Pancreas (tissue), 10 donors: ENCODE measurements around the gene KLK4. TPM values are rescaled to one million over a fixed set of nuclear protein-coding genes. Genes with fewer than 3 reads are reported as not detected.

Experiments
- ATAC-seq, 4 donors: fragments of 200-7000 bp; cut with Tn5 transposase; one replicate each; pipeline versions ENCODE4 v1.8.0 to v1.9.1; 2020; ENCODE audit warnings: mild to moderate bottlenecking in 4 of 4, moderate library complexity in 4 of 4
- DNase-seq, 6 donors: peaks; one replicate each; pipeline ENCODE4 v3.0.0-alpha.2; 2020
- FAIRE-seq: peaks from 2 replicates; lab custom pipeline; 2012; peaks lifted over from hg19 to GRCh38; lab: Jason Lieb, UNC
- H3K27ac ChIP-seq, 4 donors: fragments of 200-600 bp; sonication (generic); 1 replicate in 3 of 4; 2 replicates in 1 of 4; pipeline versions ENCODE4 v1.5.0 to v1.8.0; 2020
- H3K27me3 ChIP-seq, 4 donors: fragments of 200-600 bp; one replicate each; pipeline ENCODE4 v1.8.0; 2021
- H3K36me3 ChIP-seq, 3 donors: fragments of 200-600 bp; sonication (generic) in 1 of 3; one replicate each; pipeline versions ENCODE4 v1.5.0 to v1.8.0; 2020 to 2021
- H3K4me1 ChIP-seq, 3 donors: fragments of 200-600 bp; one replicate each; pipeline ENCODE4 v1.8.0; 2021
- H3K4me3 ChIP-seq, 4 donors: fragments of 200-600 bp; sonication (generic) in 2 of 4; one replicate each; pipeline versions ENCODE4 v1.5.0 to v1.8.0; 2020 to 2021
- H3K9me3 ChIP-seq, 4 donors: fragments of 200-600 bp; one replicate each; pipeline ENCODE4 v1.8.0; 2021
- CTCF ChIP-seq, 4 donors: fragments of 200-600 bp; sonication (generic) in 3 of 4; IDR thresholded peaks; one replicate each; pipeline versions ENCODE4 v1.5.0 to v1.8.0; 2021; ENCODE audit warnings: antibody characterized with exemption in 4 of 4
- WGBS, 2 donors: extraction: QIAGEN DNeasy Blood & Tissue Kit; methylation state at CpG; one replicate each; pipeline ENCODE4 v1.1.7; 2013; 5-methylcytosine and 5-hydroxymethylcytosine counted together
- intact Hi-C, 3 donors: fragments of 100-400 bp; cut with DNase I; formaldehyde crosslinking; loops; one replicate each; pipeline versions ENCODE4 v1.11.1 to v1.14.2; 2022
- polyA plus RNA-seq, 2 donors: library from polyadenylated mRNA; stranded (reverse); fragments of 200-250 nt; gene quantifications; one replicate each; pipeline ENCODE4 v1.2.3, GENCODE V29; 2013
- total RNA-seq, 6 donors: library from RNA; stranded (reverse); fragmentation: NEBNext Ultra II Directional in 4 of 6; extraction: Animal tissue kit (Norgen Biotek cat#: 25700) in 4 of 6; gene quantifications; one replicate each; pipeline versions ENCODE4 v1.2.1 to v1.2.4, GENCODE V29; 2021 to 2023
- donor health status: healthy with polysubstance abuse.
- donor health status: DM: no; HTN: no; CAD: no; lungs with moderate emphysema.
- donor health status: DM: no; HTN: no; CAD: no.
- donor health status: control.
- donor health status: control.
- donor health status: Bipolar disorder and iron deficiency.
- donor health status: DM: yes; HTN: yes; CAD: no.
- donor health status: DM: no; HTN: no; CAD: no.
- donor health status: DM: no; HTN: no; CAD: no.
- donor health status: DM: yes; HTN: yes; CAD: no.

KLK4 gene
- total and polyA plus RNA-seq, 8 donors = 0.41 TPM; not detected in 7

- 41 to 57% methylated on average over 4 of the region's 4 CpGs for WGBS, 2 donors
- no peak for FAIRE-seq
- TF ChIP-seq CTCF (IDR thresholded peaks at IDR 0.05) = no peak
- DNase-seq = no peak
- Histone ChIP-seq H3K4me3 (no peak overlapping the region), H3K27me3 (peaks cover 0 to 26% (median 2%) of the 10 kb centered on the region in 4 donors), H3K9me3 (no peaks in the 10 kb centered on the region), H3K36me3 (no peaks in the 10 kb centered on the region), H3K27ac (no peak overlapping the region), H3K4me1 (no peaks in the 10 kb centered on the region)
- intact Hi-C loops = no loop called here
- no peak for ATAC-seq
Observed at GRCh38 chr19:50910722-50911121, 473 bp downstream of the KLK4 start.

- no peaks in the 10 kb centered on the region for H3K36me3 ChIP-seq
- intact Hi-C loops = no loop called here
- FAIRE-seq = no peak
- WGBS, 2 donors = 2 to 4% methylated on average over 36 of the region's 36 CpGs
- H3K27me3 ChIP-seq = peaks cover 0 to 18% (median 2%) of the 10 kb centered on the region in 4 donors
- no peak for TF ChIP-seq CTCF (IDR thresholded peaks at IDR 0.05)
- H3K9me3 ChIP-seq = no peaks in the 10 kb centered on the region
- no peaks in the 10 kb centered on the region for H3K4me1 ChIP-seq
- no peak overlapping the region for H3K27ac ChIP-seq
- H3K4me3 ChIP-seq = no peak overlapping the region
- ATAC-seq = peak; percentile 73 to 96 (median 80)
- DNase-seq = peak; percentile 21 to 68 (median 64)
Observed at GRCh38 chr19:50909240-50910070, 1.7 kb downstream of the KLK4 start.

- Histone ChIP-seq H3K27ac (no peak overlapping the region), H3K4me1 (no peaks in the 10 kb centered on the region), H3K36me3 (no peaks in the 10 kb centered on the region), H3K9me3 (no peaks in the 10 kb centered on the region), H3K4me3 (no peak overlapping the region), H3K27me3 (peaks cover 0 to 18% (median 2%) of the 10 kb centered on the region in 4 donors)
- ATAC-seq (no peak), FAIRE-seq (no peak), DNase-seq (no peak)
- WGBS, 2 donors = 47 to 60% methylated on average over 25 of the region's 25 CpGs
- no peak for TF ChIP-seq CTCF (IDR thresholded peaks at IDR 0.05)
- intact Hi-C loops = no loop called here
Observed at GRCh38 chr19:50908336-50908735, 2.9 kb downstream of the KLK4 start.

- peak in 2 of 4 donors; percentile 49 to 60 for ATAC-seq
- Histone ChIP-seq H3K36me3 (no peaks in the 10 kb centered on the region), H3K9me3 (no peaks in the 10 kb centered on the region), H3K4me1 (no peaks in the 10 kb centered on the region), H3K27ac (no peak overlapping the region), H3K4me3 (no peak overlapping the region), H3K27me3 (peaks cover 0 to 18% (median 2%) of the 10 kb centered on the region in 4 donors)
- peak in 3 of 4 donors; percentile 11 to 30 (median 21) for TF ChIP-seq CTCF (IDR thresholded peaks at IDR 0.05)
- intact Hi-C loops = no loop called here
- FAIRE-seq = no peak
- DNase-seq = peak in 4 of 6 donors; percentile 13 to 67 (median 43)
- WGBS, 2 donors = 8 to 14% methylated on average over 5 of the region's 5 CpGs
Observed at GRCh38 chr19:50906217-50906616, 5.0 kb downstream of the KLK4 start.

GRCh38 chr19:50902640-50903039, 8.6 kb downstream of the KLK4 start:
- ATAC-seq (no peak), FAIRE-seq (no peak), DNase-seq (no peak)
- 60 to 62% methylated on average over 2 to 3 of the region's 4 CpGs for WGBS, 2 donors
- H3K9me3 ChIP-seq = no peaks in the 10 kb centered on the region
- H3K4me3 ChIP-seq = no peak overlapping the region
- no peak for TF ChIP-seq CTCF (IDR thresholded peaks at IDR 0.05)
- intact Hi-C loops = no loop called here
- H3K27ac ChIP-seq = no peak overlapping the region
- H3K4me1 ChIP-seq = no peaks in the 10 kb centered on the region
- H3K36me3 ChIP-seq = no peaks in the 10 kb centered on the region
- peaks cover 0 to 6% (median 0%) of the 10 kb centered on the region in 4 donors for H3K27me3 ChIP-seq
